ENCODE results near the gene ZBED6. TPM values are rescaled to one million over a fixed set of nuclear protein-coding genes. Genes with fewer than 3 reads are reported as not detected.

Gene ZBED6
- total RNA-seq, 1 donor from 2014 or later: 19.9 TPM

GRCh38 chr1:203840208-203840808, 44.9 kb downstream of the ZBED6 start:
- Histone ChIP-seq H3K27me3 (no peaks in the 10 kb centered on the region), H3K9me3 (no peaks in the 10 kb centered on the region), H3K4me3 (no peak overlapping the region), H3K27ac (no peak overlapping the region), H3K4me1 (peaks cover 4% of the 10 kb centered on the region), H3K36me3 (peaks cover 2 to 44% of the 10 kb centered on the region in 2 donors)
- intact Hi-C loops (cut with DNase I): no loop called here
- TF ChIP-seq POLR2AphosphoS5 (IDR thresholded peaks at IDR 0.05; ENCODE audit: insufficient read depth in 1 of 2, low read depth in 1 of 2): no peak
- TF ChIP-seq POLR2A (IDR thresholded peaks at IDR 0.05): no peak
- TF ChIP-seq CTCF (IDR thresholded peaks at IDR 0.05): no peak
- DNase-seq (ENCODE audit: extremely low spot score in 2 of 2): no peak

DNA sequence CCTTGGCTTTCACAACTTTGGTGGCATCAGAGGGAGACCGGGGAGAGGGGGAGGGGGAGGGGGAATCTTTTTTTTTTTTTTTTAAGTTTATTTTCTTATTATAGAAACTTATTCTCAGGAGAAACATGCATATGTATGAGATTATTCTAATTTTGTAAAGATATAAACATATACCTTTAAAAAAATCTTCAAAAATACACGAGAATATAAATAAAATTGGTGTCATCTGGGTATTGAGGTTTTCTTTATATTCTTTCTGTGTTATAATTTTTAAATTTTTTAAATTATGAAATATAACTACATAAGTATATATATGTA, 47.1 kb downstream of the ZBED6 start:
- Histone ChIP-seq H3K36me3 (peaks cover 2 to 34% of the 10 kb centered on the region in 2 donors), H3K27ac (no peak overlapping the region), H3K9me3 (no peaks in the 10 kb centered on the region), H3K4me1 (peaks cover 4% of the 10 kb centered on the region), H3K4me3 (no peak overlapping the region), H3K27me3 (no peaks in the 10 kb centered on the region)
- DNase-seq (ENCODE audit: extremely low spot score in 2 of 2): no peak
- intact Hi-C loops (cut with DNase I): no loop called here
- no peak for TF ChIP-seq POLR2A (IDR thresholded peaks at IDR 0.05)
- no peak for TF ChIP-seq POLR2AphosphoS5 (IDR thresholded peaks at IDR 0.05; ENCODE audit: insufficient read depth in 1 of 2, low read depth in 1 of 2)
- no peak for TF ChIP-seq CTCF (IDR thresholded peaks at IDR 0.05)

DNA sequence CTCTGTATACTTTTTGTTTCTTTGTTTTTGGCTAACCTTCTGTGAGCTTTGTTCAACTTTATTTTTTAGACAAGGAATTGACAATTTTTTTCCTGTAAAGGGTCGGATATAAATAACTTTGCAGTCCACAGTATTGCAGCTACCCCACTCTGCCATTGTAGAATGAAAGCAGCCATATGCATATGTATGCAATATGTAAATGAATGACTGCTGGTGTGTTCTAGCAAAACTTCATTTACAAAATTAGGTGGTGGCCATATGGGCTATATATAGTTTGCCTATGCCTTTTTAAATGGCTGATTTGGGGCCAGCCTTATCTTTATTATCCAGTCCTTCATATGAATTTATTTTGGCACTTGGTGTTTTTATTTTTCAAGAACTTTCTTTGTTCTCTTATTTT, 48.0 kb downstream of the ZBED6 start:
- no peak overlapping the region for H3K4me3 ChIP-seq
- peaks cover 5 to 34% of the 10 kb centered on the region in 2 donors for H3K36me3 ChIP-seq
- peaks cover 4% of the 10 kb centered on the region for H3K4me1 ChIP-seq
- no peak for DNase-seq (ENCODE audit: extremely low spot score in 2 of 2)
- H3K27ac ChIP-seq: no peak overlapping the region
- no peaks in the 10 kb centered on the region for H3K9me3 ChIP-seq
- intact Hi-C loops (cut with DNase I): no loop called here
- H3K27me3 ChIP-seq: no peaks in the 10 kb centered on the region
- TF ChIP-seq POLR2A (IDR thresholded peaks at IDR 0.05) (no peak), POLR2AphosphoS5 (IDR thresholded peaks at IDR 0.05; ENCODE audit: insufficient read depth in 1 of 2, low read depth in 1 of 2) (no peak), CTCF (IDR thresholded peaks at IDR 0.05) (no peak)

Small RNA genes lying within 50 kb of the gene (small RNA-seq; reads per million reads assigned to genes)
- 0.77 reads per million for gene ZC3H11A

Other genes with a start within 250 kb of the ZBED6 start
- gene ATP2B4, start 168.8 kb upstream of the ZBED6 start, total RNA-seq: 101 TPM
- gene LAX1, start 30.4 kb upstream of the ZBED6 start, total RNA-seq: 0.49 TPM
- gene ZC3H11A, start within 50 bp of the ZBED6 start, total RNA-seq: 111 TPM
- gene SNRPE, start 66.0 kb downstream of the ZBED6 start, total RNA-seq: 51.1 TPM

Measured in vagina (tissue), 2 donors.